ENCODE data around the gene RSPO1. TPM values are rescaled to one million over a fixed set of nuclear protein-coding genes. Genes with fewer than 3 reads are reported as not detected.

The RSPO1 gene
- polyA plus RNA-seq, 3 donors from 2014 or later = not detected

DNA sequence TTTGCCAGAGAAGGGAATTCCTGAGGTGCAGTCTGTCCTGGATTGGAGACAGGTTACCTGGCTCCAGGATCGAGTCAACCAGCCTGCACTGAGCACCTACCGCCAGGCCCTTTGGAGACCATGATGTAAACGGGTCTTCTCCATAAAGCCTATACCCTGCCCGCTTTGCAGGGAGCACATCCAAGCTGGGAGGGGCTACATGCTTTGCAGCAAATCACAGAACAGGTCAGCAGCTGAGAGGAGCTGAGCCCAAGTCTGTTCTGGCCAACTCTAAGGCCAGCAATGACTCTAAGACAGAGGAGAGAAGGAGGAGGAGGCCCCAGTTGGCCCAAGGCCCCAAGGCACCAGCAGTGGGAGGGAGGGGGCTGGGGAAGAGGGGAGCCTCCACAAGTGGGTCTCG is 15.5 kb upstream of the RSPO1 start:
- DNase-seq = no peak
- Mint-ChIP-seq H3K36me3 (no peaks in the 10 kb centered on the region), H3K27me3 (ENCODE audit: low read depth in 3 of 3) (peaks cover 0 to 6% (median 0%) of the 10 kb centered on the region in 3 donors), H3K9me3 (no peaks in the 10 kb centered on the region), H3K4me3 (no peak overlapping the region), H3K4me1 (no peaks in the 10 kb centered on the region), H3K27ac (no peak overlapping the region)

DNA sequence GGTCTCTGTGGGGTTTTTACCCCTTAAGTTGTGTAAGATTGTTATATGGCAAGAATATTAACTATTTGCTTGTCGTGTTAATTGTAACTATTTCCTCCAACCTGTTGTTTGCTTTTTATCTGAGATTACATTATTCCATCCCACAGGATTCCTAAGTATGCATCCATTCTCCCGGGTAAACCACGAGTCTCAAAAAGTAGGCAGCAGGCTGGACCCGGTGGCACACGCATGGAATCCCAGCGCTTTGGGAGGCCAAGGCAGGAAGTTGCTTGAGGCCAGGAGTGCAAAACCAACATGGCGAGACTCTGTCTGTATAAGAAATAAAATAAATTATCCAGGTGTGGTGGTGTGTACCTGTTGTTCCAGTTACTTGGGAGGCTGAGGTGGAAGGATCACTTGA is 12.6 kb upstream of the RSPO1 start:
- Mint-ChIP-seq H3K4me3 (no peak overlapping the region), H3K27me3 (ENCODE audit: low read depth in 3 of 3) (peaks cover 0 to 6% (median 5%) of the 10 kb centered on the region in 3 donors), H3K9me3 (no peaks in the 10 kb centered on the region), H3K4me1 (no peaks in the 10 kb centered on the region), H3K36me3 (no peaks in the 10 kb centered on the region), H3K27ac (no peak overlapping the region)
- DNase-seq = no peak

DNA sequence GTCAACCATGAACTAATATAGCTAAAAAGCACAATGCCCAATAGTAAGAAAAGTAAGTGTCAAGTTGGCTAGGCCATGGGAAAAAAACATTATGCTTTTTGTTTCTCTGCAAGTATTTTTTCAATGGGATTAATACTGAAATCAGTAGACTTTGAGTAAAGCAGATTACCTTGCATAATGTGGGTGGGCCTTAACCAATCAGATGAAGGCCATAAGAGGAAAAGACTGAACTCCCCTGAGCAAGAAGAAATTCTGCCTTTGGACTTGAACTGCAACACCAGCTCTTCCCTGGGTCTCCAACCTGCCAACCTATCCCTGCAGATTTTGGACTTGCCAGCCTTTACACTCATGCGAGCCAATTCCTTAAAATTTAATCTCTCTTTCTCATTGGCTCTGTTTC is 6.4 kb upstream of the RSPO1 start:
- Mint-ChIP-seq H3K9me3 (no peaks in the 10 kb centered on the region), H3K27ac (no peak overlapping the region), H3K27me3 (ENCODE audit: low read depth in 3 of 3) (peaks cover 5 to 18% (median 9%) of the 10 kb centered on the region in 3 donors), H3K4me1 (no peaks in the 10 kb centered on the region), H3K36me3 (no peaks in the 10 kb centered on the region), H3K4me3 (no peak overlapping the region)
- no peak for DNase-seq

DNA sequence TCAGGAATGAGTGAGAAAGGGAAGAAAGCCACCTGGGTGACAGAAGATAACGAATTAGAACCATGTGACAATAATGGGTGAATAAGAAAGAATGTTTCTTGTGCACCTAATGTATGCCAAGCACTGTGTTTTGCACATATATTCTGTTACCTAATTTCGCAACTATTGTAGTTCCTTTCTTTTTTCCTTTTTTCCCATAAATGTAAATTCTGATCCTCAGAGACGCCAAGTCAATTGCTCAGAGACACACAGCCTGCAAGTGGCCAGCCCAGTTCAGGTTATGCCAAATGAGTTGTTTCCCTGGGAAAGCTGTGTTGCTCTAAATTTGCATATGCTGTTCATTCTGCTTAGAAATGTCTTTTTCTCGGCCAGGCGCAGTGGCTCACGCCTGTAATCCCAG is 1.7 kb upstream of the RSPO1 start:
- Mint-ChIP-seq H3K4me1 (peaks cover 0 to 3% of the 10 kb centered on the region in 2 donors), H3K36me3 (no peaks in the 10 kb centered on the region), H3K27ac (no peak overlapping the region), H3K4me3 (no peak overlapping the region), H3K27me3 (ENCODE audit: low read depth in 3 of 3) (peaks cover 5 to 43% (median 21%) of the 10 kb centered on the region in 3 donors), H3K9me3 (no peaks in the 10 kb centered on the region)
- DNase-seq = no peak

DNA sequence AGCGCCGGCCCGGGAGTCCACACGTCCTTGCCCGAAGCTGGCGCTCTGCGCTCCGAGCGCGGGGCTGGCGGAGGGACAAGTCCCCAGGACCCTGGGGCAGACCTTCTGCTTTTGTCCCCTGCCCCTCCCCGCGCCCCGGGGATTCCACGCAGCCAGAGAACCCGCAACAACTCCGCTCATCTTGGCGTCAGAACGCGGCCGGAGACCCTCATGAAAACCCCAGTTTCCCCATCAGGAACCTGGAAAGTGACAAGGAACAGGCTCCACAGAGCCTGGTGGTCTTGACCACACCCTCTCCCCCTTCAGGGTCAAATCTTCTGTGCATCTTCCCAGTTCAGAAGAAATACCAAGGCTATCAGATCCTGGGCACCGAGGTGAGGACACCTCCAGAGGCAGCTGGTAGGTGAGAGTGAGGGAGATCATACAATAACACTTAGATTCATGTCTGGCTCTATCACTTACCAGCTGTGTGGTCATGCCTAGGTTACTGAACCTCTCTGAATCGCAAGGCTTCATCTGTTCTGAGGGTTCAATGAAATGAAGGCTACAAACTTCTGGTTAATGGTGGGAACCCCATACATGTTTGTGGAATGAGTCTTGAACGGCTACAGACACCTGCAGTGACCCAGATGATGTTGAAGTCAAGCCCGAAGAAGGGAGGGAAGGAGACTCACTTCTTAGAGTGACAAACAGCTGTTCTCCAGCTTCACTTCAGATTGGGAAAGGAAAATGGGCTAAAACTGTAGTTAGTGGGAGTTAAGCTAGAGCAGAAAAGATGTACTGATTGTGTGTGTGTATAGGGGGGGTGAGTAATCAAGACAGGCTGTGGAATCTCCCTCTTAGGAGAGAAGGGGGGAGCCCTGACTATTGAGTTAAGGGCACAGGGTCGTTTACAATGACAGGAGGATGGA is 555 bp upstream of the RSPO1 start:
- Mint-ChIP-seq H3K27me3 (ENCODE audit: low read depth in 3 of 3) (peaks cover 11 to 46% (median 24%) of the 10 kb centered on the region in 3 donors), H3K4me1 (peaks cover 0 to 3% of the 10 kb centered on the region in 2 donors), H3K4me3 (no peak overlapping the region), H3K27ac (no peak overlapping the region), H3K36me3 (no peaks in the 10 kb centered on the region), H3K9me3 (no peaks in the 10 kb centered on the region)
- no peak for DNase-seq

DNA sequence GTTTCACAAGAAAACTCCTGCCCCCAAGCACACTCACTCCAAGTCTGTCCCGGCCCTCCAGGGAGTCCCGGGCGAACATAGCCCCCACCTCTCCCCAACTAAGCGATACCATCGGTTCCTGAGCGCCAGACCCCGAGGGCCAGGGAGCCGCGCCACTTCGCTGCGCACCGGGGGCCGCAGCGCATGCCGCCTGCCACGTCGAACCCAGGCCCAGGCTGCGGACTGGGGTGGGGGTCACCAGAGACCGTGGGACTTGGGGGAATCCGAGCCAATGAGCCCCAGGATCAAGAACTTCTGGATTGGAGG is 801 bp downstream of the RSPO1 start:
- Mint-ChIP-seq H3K4me3 (no peak overlapping the region), H3K4me1 (peaks cover 0 to 3% of the 10 kb centered on the region in 2 donors)

DNA sequence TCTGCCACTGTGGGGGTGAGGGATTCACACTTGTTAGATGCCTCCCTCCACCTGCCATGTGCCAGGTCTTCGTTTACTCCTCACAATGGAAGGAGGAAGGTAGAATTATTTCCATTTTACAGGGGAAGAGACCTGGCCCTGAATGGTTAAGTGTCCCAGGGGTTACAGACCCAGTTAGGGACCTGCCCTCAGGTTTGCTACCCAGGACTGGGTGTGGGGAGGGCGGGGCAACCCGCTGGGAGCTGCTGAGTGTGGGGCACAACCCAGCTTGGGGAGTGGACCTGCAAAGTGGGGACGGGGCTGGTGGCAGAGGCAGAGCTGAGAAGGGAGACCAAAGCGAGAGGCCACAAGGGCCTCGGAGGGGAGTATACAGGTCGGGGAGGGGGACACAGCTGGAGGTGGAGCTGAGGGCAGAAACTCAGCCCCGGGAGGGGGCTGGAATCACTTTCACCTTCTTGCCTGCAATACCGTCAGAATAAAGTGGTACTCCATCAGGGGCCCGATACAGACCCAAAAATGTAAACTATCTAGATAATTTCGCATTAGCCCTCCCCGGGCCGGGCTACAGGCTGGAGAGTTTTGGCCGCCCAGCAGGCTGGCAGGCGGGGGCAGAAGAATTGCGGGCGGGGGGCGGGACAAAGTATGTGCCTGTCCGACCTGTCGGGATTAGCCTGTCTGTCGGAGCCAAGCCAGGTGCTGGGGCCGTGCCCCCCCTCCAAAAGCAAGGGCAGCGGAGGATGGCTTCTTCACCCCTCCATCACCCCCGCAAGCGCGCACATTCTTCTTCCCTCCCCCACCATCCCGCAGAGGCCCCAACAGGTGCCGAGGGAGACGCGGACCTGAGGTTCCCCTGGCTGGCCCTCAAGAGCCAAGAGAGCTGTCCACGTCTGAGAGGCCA is 1.4 kb downstream of the RSPO1 start:
- H3K4me1 Mint-ChIP-seq = peaks cover 0 to 3% of the 10 kb centered on the region in 2 donors
- H3K4me3 Mint-ChIP-seq = no peak overlapping the region
- H3K9me3 Mint-ChIP-seq = no peaks in the 10 kb centered on the region
- peaks cover 13 to 57% (median 21%) of the 10 kb centered on the region in 3 donors for H3K27me3 Mint-ChIP-seq (ENCODE audit: low read depth in 3 of 3)
- H3K36me3 Mint-ChIP-seq = no peaks in the 10 kb centered on the region
- no peak for DNase-seq
- no peak overlapping the region for H3K27ac Mint-ChIP-seq

More for the DNA sequence above, 801 bp downstream of the RSPO1 start:
- DNase-seq = no peak
- no peak overlapping the region for H3K27ac Mint-ChIP-seq
- no peaks in the 10 kb centered on the region for H3K9me3 Mint-ChIP-seq
- H3K27me3 Mint-ChIP-seq (ENCODE audit: low read depth in 3 of 3) = peaks cover 13 to 55% (median 21%) of the 10 kb centered on the region in 3 donors
- no peaks in the 10 kb centered on the region for H3K36me3 Mint-ChIP-seq

DNA sequence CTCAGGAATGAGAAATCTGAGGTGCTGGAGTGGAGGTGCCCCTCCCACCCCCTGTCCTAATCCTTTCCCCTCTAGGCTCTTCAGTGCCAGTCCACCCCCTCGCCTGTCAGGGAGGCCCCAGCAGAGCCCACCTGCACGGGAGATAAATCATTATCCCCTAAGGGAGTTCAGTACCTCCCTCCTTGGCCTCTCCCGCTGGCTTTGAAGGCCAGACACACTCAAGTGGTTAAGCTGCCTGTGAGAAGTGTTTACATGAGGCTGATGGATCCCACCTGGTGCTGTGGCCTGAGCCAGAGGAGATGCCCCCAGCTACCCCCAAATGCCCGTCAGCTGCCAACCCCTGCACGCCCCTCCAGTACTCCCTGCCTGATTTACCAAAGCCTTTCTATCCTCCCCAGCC is 3.7 kb downstream of the RSPO1 start:
- Mint-ChIP-seq H3K36me3 (no peaks in the 10 kb centered on the region), H3K27me3 (ENCODE audit: low read depth in 3 of 3) (peaks cover 12 to 42% (median 25%) of the 10 kb centered on the region in 3 donors), H3K9me3 (no peaks in the 10 kb centered on the region), H3K4me1 (peaks cover 0 to 3% of the 10 kb centered on the region in 2 donors), H3K4me3 (no peak overlapping the region), H3K27ac (no peak overlapping the region)
- DNase-seq = no peak

DNA sequence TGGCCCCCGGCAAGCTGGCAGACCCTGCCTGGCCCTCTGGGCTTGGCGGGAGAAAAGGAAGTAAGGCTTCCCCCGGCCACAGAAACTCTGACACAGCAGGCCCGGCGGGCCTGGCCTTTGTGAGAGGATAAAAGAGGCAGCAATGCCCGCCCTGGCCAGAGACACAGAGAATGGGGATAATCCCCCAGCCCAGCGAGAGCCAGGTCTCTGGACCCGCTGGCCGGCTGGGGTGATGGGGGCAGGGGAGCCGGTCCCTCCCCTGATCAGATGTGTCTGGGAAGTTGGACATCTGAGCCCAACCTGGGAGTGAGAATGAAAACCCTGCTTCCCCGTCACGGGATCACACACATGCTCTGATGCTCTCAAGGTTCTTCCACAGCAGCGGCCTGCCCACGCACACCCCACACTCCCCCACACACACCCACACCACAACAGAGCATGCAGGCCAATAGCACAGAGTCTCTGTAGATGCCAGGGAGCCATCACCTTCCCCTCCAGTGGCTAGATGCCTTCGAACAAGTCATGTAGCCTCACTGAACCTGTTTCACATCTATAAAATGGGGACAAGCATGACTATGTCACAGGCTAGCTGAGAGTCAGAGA is 4.2 kb downstream of the RSPO1 start:
- H3K36me3 Mint-ChIP-seq = no peaks in the 10 kb centered on the region

DNA sequence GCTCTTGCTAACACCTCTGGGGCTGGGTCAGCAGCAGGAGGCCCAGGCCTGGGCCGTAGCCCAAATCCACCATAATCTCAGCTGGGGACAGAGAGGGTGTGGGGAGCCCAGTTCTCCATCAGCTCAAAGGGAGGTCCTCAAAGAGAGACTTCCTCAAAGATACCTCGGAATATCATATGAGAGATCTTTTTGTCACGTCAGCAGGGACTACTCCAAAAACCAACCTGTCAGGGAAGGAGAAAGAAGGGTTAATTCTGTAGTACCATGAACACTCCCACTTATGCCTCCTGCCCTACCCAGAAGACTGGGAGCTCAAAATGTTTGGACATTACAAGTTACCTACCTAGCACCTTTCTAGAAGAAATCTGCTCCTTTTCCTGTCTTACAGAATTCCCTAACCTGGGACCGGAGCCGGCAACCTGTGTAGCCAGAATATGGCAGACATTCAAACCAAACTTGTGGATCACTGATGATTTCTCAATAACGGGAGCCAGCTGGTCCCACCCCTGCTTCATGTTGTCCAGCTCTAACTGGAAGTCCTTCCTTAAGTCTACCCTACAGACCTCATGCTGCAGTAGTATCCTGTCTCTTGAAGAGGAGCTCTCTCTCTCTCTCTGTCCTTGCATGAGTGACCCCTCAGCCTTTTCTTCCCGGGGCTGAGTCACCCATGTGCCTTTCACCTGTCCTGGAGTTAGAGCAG is 4.8 kb downstream of the RSPO1 start:
- Mint-ChIP-seq H3K4me3 (no peak overlapping the region), H3K27ac (no peak overlapping the region), H3K4me1 (no peaks in the 10 kb centered on the region), H3K36me3 (no peaks in the 10 kb centered on the region), H3K27me3 (ENCODE audit: low read depth in 3 of 3) (peaks cover 13 to 38% (median 19%) of the 10 kb centered on the region in 3 donors), H3K9me3 (no peaks in the 10 kb centered on the region)
- no peak for DNase-seq

More for the DNA sequence above, 4.2 kb downstream of the RSPO1 start:
- no peak for DNase-seq
- Mint-ChIP-seq H3K27me3 (ENCODE audit: low read depth in 3 of 3) (peaks cover 12 to 42% (median 22%) of the 10 kb centered on the region in 3 donors), H3K4me1 (peaks cover 0 to 3% of the 10 kb centered on the region in 2 donors), H3K27ac (no peak overlapping the region), H3K9me3 (no peaks in the 10 kb centered on the region), H3K4me3 (no peak overlapping the region)

DNA sequence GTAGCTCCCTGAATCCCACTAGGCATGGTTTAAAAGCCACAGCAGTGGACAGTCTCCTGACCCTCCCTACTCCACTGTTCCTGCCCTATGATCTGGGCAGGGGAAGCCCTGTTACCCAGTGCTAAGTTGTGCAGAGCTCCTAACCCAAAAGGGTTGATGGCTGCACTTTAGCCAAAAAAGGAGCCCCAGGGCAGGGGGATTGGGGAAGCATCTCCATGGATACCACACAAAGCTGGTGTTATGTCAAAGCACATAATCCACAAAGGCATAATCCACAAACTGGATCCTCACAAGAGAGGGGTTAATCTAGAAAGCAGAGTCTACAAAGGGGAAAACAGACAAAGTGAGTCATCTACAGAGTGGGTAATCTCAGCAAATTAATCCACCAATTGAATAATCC is 5.7 kb downstream of the RSPO1 start:
- Mint-ChIP-seq H3K4me3 (no peak overlapping the region), H3K36me3 (no peaks in the 10 kb centered on the region), H3K4me1 (no peaks in the 10 kb centered on the region), H3K9me3 (no peaks in the 10 kb centered on the region), H3K27ac (no peak overlapping the region), H3K27me3 (ENCODE audit: low read depth in 3 of 3) (peaks cover 14 to 38% (median 17%) of the 10 kb centered on the region in 3 donors)
- no peak for DNase-seq

DNA sequence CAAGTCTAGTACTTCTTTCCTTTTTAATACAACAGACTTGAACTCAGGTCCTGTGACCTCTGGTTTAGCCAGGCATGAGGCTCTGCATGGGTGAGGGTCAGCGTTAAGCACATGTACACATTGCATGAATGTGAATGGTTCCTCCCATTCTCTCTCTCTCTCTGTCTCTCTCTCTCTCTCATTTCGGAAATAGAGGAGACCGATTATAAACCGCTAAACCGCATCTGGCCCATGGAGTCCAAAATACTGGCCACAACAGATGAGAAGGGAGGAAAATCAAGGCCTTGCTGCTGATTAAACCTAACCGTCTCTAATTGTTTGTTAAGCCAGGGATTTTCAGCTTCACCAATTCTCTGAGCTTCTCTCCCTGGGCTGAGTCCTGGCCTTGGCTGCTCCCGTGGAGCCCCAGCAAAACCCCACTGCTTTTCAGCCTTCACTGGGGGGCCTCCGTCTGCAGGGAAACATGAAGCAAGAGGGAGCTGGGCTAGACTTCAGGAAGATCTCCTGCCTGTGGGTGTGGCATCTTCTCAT is 6.6 kb downstream of the RSPO1 start:
- DNase-seq = no peak
- peaks cover 15 to 34% (median 16%) of the 10 kb centered on the region in 3 donors for H3K27me3 Mint-ChIP-seq (ENCODE audit: low read depth in 3 of 3)
- no peak overlapping the region for H3K27ac Mint-ChIP-seq
- no peaks in the 10 kb centered on the region for H3K4me1 Mint-ChIP-seq
- H3K36me3 Mint-ChIP-seq = no peaks in the 10 kb centered on the region
- no peak overlapping the region for H3K4me3 Mint-ChIP-seq
- no peaks in the 10 kb centered on the region for H3K9me3 Mint-ChIP-seq

DNA sequence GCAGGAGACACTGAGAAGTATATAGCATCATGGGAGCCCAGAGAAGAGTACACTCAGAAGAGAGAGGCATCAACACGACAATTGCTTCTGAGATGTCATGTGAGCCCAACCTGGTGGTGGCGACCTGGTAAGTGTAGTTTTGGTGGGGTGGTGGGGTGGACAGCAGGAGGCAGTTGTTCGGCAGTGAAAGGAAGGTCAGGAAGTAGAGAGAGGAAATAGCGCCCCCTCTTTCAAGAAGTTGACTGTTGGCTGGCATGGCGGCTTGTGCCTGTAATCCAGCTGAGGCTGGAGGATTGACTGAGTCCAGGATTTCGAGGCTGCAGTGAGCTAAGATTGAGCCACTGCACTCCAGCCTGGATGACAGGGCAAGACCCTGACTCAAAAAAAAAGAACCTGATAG is 12.6 kb downstream of the RSPO1 start:
- Mint-ChIP-seq H3K4me1 (no peaks in the 10 kb centered on the region), H3K27ac (no peak overlapping the region), H3K9me3 (no peaks in the 10 kb centered on the region), H3K36me3 (no peaks in the 10 kb centered on the region), H3K4me3 (no peak overlapping the region), H3K27me3 (ENCODE audit: low read depth in 3 of 3) (peaks cover 5 to 12% (median 9%) of the 10 kb centered on the region in 3 donors)
- DNase-seq = no peak

All from immature natural killer cell (primary cell).